GM12875 (cell line): Measurements from ENCODE around the gene MYCBP.

Experiments used
- H3K4me3 ChIP-seq: one replicate; pipeline ENCODE4 v1.5.1; 2011; ENCODE audit warnings: low read depth, low read length, control low read depth
- TF ChIP-seq, protein P1 (sequence below): IDR thresholded peaks from 2 replicates; pipeline ENCODE4 v1.5.1; 2011; ENCODE audit warnings: low read depth, mild to moderate bottlenecking, control low read depth, inconsistent platforms, low read length, moderate library complexity, borderline replicate concordance; ENCODE audit not compliant: insufficient read depth

The MYCBP gene

DNA sequence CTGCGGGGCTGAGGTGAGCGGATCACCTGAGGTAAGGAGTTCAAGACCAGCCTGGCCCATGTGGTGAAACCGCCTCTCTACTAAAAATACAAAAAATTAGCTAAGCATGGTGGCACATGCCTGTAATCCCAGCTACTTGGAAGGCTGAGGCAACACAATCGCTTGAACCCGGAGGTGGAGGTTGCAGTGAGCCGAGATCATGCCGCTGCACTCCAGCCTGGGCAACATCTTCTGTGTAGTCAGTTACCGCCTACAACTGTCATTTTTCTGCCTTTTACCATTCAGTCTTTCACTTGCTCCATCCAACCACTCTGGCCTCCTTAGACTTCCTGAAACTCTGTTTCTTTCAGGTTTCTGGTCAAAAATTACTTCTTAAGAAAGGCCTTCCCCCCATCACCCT lies 2.2 kb downstream of the MYCBP start:
- TF ChIP-seq, protein P1, sequence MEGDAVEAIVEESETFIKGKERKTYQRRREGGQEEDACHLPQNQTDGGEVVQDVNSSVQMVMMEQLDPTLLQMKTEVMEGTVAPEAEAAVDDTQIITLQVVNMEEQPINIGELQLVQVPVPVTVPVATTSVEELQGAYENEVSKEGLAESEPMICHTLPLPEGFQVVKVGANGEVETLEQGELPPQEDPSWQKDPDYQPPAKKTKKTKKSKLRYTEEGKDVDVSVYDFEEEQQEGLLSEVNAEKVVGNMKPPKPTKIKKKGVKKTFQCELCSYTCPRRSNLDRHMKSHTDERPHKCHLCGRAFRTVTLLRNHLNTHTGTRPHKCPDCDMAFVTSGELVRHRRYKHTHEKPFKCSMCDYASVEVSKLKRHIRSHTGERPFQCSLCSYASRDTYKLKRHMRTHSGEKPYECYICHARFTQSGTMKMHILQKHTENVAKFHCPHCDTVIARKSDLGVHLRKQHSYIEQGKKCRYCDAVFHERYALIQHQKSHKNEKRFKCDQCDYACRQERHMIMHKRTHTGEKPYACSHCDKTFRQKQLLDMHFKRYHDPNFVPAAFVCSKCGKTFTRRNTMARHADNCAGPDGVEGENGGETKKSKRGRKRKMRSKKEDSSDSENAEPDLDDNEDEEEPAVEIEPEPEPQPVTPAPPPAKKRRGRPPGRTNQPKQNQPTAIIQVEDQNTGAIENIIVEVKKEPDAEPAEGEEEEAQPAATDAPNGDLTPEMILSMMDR, result no peak
- no peak overlapping the region for H3K4me3 ChIP-seq

DNA sequence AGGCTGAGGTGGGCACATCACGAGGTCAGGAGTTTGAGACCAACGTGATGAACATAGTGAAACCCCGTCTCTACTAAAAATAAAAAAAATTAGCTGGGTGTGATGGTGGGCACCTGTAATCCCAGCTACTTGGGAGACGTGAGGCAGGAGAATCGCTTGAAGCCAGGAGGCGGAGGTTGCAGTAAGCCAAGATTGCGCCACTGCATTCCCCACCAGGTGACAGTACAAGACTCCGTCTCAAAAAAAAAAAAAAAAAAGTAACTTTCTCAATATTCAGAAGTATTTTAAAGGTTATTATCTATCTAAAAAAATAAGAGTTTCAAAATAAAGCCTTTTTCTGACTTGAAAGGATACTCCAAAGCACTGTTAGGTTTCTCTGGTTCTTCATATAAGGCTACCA lies 5.9 kb downstream of the MYCBP start:
- TF ChIP-seq, protein P1, result no peak
- no peak overlapping the region for H3K4me3 ChIP-seq

DNA sequence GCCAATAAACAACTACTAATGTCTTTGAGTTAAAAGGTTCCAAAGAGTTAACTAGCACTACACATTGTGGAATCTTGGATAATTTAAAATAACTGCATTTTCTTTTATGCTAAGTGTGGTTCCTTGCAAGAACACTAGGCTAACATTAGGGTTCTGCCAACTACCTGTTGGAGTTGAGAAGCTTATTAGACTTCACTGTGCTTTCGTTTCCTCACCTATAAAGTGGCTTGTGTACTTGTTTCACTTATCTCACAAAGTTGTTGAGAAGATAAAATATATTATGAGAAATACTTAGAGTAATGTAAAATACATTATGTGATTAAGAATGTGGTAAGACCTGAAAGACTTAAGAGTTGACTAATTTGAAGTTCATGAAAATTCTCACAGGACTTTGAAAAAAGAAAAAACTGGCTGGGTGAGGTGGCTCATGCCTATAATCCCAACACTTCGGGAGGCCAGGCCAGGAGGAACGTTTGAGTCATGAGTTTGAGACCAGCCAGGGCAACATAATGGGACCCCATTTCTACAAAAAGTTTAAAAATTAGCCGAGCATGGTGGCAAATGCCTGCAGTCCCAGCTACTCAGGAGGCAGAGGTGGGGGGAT lies 7.9 kb downstream of the MYCBP start:
- no peak overlapping the region for H3K4me3 ChIP-seq
- TF ChIP-seq, protein P1, result no peak

DNA sequence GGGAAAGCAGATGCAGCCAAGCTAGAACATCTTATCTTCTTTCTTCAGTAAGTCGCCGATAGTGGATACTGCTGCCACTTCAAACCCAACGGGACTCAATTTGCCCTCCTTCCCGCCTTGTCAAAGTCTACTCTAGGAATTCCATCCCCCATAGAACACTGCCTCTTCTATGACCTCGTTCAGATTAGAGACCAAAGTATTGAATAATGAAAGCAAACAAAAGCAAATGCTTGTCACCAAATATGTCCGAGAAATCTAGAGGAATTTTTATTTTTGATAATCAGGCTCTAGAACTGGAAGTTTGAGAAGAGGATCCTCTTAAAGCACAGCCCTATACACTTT lies 12.7 kb downstream of the MYCBP start:
- TF ChIP-seq, protein P1, result no peak
- H3K4me3 ChIP-seq, result peak overlapping the region; percentile 77

DNA sequence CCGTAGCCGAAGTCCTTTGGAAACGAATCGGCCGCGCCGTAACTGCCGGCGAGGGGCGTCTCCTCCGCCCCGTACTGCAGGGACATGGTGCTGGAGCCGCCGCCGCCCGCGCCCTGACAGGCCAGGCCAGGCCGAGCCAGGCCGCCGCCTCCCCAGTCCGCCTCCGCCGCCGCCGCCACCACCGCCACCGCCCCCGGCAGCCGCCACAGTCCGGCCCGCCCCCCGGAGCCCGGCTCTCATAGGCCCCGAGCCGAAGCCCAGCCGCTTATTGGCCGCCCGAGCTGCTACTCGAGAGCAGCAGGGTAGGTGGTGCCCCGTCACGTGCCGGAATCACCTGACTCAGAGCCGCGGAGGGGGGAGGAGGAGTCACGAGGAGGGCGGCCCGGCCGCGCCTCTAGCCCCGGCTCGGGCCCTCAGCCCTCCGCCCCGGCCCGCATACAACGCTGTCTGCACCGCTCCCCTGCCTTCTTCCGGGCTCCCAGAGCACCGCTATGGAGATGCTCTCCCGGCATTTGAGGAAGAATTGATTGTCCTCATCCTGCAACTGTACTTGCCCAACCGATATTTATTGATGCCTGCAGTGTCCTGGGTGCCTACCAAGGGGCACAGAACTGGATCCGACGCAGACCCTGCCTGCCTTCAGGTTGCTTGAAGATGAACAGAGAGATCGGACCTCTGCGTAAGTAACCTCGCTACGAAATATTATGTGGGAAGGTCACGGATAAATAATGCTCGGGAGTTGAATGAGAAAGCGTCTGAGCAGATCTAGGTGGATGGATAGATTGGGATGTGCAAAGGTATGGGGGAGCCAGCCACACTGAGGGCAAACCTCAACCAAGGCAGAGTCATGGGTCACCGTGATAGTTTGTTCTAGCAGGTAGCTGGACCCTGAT lies 13.3 kb downstream of the MYCBP start, which contains the start of gene RRAGC:
Gene RRAGC, minus strand, starts transcription at position 212 of the 893 bp plus-strand sequence. Its CDS starts 126 bp downstream, at position 86.
- H3K4me3 ChIP-seq, result peak within 1 kb of the TSS; percentile 77
- TF ChIP-seq, protein P1, result no peak

DNA sequence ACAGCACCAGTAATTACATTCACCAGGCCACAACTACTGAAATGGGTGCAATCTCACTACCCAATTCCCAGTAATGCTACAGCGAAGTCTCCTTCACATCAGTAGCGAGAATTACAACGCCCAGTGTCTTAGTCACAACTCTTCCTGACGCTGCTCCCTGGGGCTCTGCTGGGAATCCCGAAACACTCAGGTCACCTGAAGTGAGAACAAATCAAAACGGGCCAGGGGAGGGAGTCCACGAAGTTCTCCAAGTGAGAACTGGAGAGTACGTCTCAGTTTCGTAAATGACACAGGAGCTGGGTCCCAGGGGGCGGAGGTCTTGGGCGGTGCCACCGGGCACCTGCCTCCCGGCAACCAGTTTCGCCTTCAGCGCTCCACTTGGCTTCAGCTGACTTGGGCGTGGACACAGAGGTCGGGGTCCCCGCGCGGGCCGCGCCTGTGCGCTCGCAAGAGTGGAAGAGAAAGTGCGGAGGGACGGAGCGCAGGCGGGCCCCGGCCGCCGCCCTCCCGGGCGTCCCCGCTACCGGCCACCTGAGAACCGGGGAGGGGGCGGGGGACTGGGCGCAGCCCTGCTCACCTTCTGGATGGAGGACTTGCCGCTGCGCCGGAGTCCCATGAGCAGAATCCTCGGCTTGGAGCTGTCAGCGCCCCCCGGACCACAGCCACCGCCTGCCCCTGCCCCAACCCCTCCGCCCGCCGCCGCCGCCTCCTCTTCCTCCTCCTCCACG lies 14.2 kb downstream of the MYCBP start:
- peak overlapping the region; percentile 77 for H3K4me3 ChIP-seq
- TF ChIP-seq, protein P1, result no peak
